Mesendoderm (in vitro differentiated cells): ENCODE measurements around the gene CPNE7.

ENCODE experiments used
- DNase-seq: peaks from one replicate; pipeline ENCODE4 v3.0.0; 2013
- H2AK5ac ChIP-seq: 2 replicates; pipeline ENCODE4 v1.6.1; 2013; ENCODE audit warnings: low read length, inconsistent platforms
- H2BK120ac ChIP-seq: 2 replicates; pipeline ENCODE4 v1.6.1; 2013; ENCODE audit warnings: low read depth, mild to moderate bottlenecking, low read length, moderate library complexity, mixed read lengths
- H2BK15ac ChIP-seq: replicated peaks from 2 replicates; pipeline ENCODE4 v1.6.1; 2013; ENCODE audit warnings: low read depth, mild to moderate bottlenecking, moderate library complexity
- H2BK5ac ChIP-seq: 2 replicates; pipeline ENCODE4 v1.6.1; 2013; ENCODE audit warnings: low read length, inconsistent platforms
- H3K18ac ChIP-seq: 2 replicates; pipeline ENCODE4 v1.6.1; 2013; ENCODE audit warnings: mild to moderate bottlenecking, low read length, mixed read lengths
- H3K23ac ChIP-seq: one replicate; pipeline ENCODE4 v1.6.1; 2013; ENCODE audit warnings: low read length
- H3K27ac ChIP-seq: 2 replicates; pipeline ENCODE4 v1.5.1; 2013; ENCODE audit warnings: low read depth, mild to moderate bottlenecking, inconsistent platforms, low read length, moderate library complexity
- H3K27me3 ChIP-seq: 2 replicates; pipeline ENCODE4 v1.6.1; 2013; ENCODE audit warnings: low read length, control low read depth, mild to moderate bottlenecking, inconsistent platforms; ENCODE audit not compliant: insufficient read depth, poor library complexity
- H3K36me3 ChIP-seq: 2 replicates; pipeline ENCODE4 v1.6.1; 2013; ENCODE audit warnings: low read length, inconsistent platforms; ENCODE audit not compliant: control insufficient read depth, insufficient read depth
- H3K4ac ChIP-seq: one replicate; pipeline ENCODE4 v1.6.1; 2013; ENCODE audit warnings: low read depth, mild to moderate bottlenecking, low read length, moderate library complexity
- H3K4me1 ChIP-seq: 2 replicates; pipeline ENCODE4 v1.6.1; 2013; ENCODE audit warnings: low read depth, low read length, inconsistent platforms; ENCODE audit not compliant: control insufficient read depth
- H3K4me2 ChIP-seq: 2 replicates; pipeline ENCODE4 v1.6.1; 2013; ENCODE audit warnings: low read length
- H3K4me3 ChIP-seq: 2 replicates; pipeline ENCODE4 v1.5.1; 2013; ENCODE audit warnings: mild to moderate bottlenecking, low read length
- H3K56ac ChIP-seq: one replicate; pipeline ENCODE4 v1.6.1; 2013; ENCODE audit warnings: low read length
- H3K79me1 ChIP-seq: 2 replicates; pipeline ENCODE4 v1.6.1; 2013; ENCODE audit warnings: low read length, inconsistent platforms
- H3K79me2 ChIP-seq: 2 replicates; pipeline ENCODE4 v1.6.1; 2013; ENCODE audit warnings: mild to moderate bottlenecking, low read length; ENCODE audit not compliant: control insufficient read depth, insufficient read depth
- H3K9ac ChIP-seq: 2 replicates; pipeline ENCODE4 v1.6.1; 2013; ENCODE audit warnings: low read length, inconsistent platforms
- H4K5ac ChIP-seq: one replicate; pipeline ENCODE4 v1.6.1; 2013; ENCODE audit warnings: low read length
- H4K8ac ChIP-seq: one replicate; pipeline ENCODE4 v1.6.1; 2013; ENCODE audit warnings: low read depth, mild to moderate bottlenecking, control low read depth, low read length, moderate library complexity
- WGBS: extraction: QIAGEN DNeasy Blood & Tissue Kit; methylation state at CpG from one replicate; pipeline ENCODE4 v1.1.7; 2013; ENCODE audit warnings: low lambda C conversion rate, missing lambda C conversion rate; ENCODE audit not compliant: insufficient coverage; ENCODE audit errors: extremely low coverage; 5-methylcytosine and 5-hydroxymethylcytosine counted together

CPNE7 gene

DNA sequence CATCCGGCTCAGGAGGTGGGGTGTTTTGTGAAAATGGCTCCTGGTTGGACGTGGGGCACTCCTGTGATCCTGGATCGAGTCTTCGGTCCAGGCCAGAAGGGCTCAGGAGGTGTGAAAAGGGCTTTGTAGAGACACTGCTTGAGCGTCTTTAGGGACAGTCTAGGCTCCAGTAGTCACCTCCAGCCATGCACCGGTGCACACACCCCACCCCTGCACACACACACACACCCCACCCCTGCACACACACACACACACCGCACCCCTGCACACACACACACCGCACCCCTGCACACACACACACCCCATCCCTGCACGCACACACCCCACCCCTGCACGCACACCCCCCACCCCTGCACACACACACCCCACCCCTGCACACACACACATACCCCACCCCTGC is 62.9 kb downstream of the CPNE7 start:
- H2AK5ac ChIP-seq, result no peak overlapping the region
- no CpG with 5 or more reads among the region's 10 CpGs for WGBS

DNA sequence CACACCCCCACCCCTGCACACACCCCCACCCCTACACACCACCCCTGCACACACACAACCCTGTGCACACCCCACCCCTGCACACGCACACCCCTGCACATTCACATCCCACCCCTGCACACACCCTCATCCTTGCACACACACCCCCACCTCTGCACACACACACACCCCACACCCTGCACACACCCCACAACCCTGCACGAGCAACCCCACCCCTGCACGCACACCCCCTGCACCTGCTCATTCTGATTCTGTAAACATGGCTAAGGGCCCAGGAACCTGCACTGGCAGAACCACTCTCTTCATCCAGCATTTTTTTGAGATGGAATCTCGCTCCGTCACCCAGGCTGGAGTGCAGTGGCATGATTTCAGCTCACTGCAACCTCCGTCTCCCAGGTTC is 63.8 kb downstream of the CPNE7 start:
- no CpG with 5 or more reads among the region's 6 CpGs for WGBS
- DNase-seq, result no peak
- H3K23ac ChIP-seq, result no peak overlapping the region

More for the DNA sequence above, 62.9 kb downstream of the CPNE7 start:
- no peaks in the 10 kb centered on the region for H3K36me3 ChIP-seq
- H3K18ac ChIP-seq, result no peak overlapping the region
- no peak overlapping the region for H3K27ac ChIP-seq
- H2BK5ac ChIP-seq, result no peak overlapping the region
- no peak overlapping the region for H3K56ac ChIP-seq
- no peak overlapping the region for H3K4me2 ChIP-seq
- no peak overlapping the region for H3K23ac ChIP-seq
- no peak overlapping the region for H3K4ac ChIP-seq
- no peak overlapping the region for H4K5ac ChIP-seq
- H2BK15ac ChIP-seq, result no peak overlapping the region
- no peaks in the 10 kb centered on the region for H3K79me1 ChIP-seq
- no peaks in the 10 kb centered on the region for H3K79me2 ChIP-seq
- DNase-seq, result no peak
- H3K27me3 ChIP-seq, result no peaks in the 10 kb centered on the region
- no peak overlapping the region for H3K9ac ChIP-seq
- no peaks in the 10 kb centered on the region for H3K4me1 ChIP-seq
- H3K4me3 ChIP-seq, result no peak overlapping the region
- no peak overlapping the region for H2BK120ac ChIP-seq
- H4K8ac ChIP-seq, result no peak overlapping the region

DNA sequence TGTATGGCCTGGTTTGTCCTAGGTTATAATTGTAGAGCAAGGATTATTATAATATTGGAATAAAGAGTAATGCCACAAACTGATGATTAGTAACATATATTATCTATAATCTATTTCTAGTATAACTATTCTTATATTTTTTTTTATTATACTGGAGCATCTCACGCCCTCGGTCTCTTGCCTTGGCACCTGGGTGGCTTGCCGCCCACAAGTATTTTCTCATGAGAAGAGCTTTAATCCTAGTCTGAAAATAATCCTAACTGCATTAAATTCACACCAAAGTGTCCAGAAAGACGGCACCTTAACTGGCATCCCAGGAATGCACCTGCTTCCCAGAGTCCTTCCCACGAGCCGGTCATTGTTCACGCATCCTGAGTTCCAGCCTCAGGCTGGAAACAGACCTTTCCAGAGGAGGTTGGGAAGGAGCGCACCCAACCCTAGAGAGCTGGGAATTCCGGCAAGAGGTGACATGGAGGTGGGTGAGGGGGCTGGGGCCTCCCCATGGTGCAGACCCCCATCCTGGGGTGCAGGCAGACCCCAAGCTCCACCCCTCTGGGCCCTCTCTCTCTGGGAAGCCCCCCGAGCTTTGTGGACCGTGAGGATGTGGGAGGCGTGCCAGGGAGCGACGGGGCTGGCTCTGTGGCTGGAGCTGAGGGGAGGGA is 66.0 kb downstream of the CPNE7 start:
- WGBS, result no CpG with 5 or more reads among the region's 14 CpGs
- no peak overlapping the region for H3K23ac ChIP-seq
- H3K18ac ChIP-seq, result no peak overlapping the region
- H3K4me3 ChIP-seq, result no peak overlapping the region
- no peaks in the 10 kb centered on the region for H3K4me1 ChIP-seq
- H3K79me2 ChIP-seq, result no peaks in the 10 kb centered on the region
- no peak overlapping the region for H3K4me2 ChIP-seq
- no peak overlapping the region for H4K8ac ChIP-seq
- no peak overlapping the region for H3K9ac ChIP-seq
- H3K4ac ChIP-seq, result no peak overlapping the region
- no peak overlapping the region for H3K56ac ChIP-seq
- H3K79me1 ChIP-seq, result no peaks in the 10 kb centered on the region
- no peak overlapping the region for H2BK120ac ChIP-seq
- no peak for DNase-seq
- no peak overlapping the region for H4K5ac ChIP-seq
- no peaks in the 10 kb centered on the region for H3K27me3 ChIP-seq
- H2AK5ac ChIP-seq, result no peak overlapping the region
- peaks cover 6% of the 10 kb centered on the region for H3K36me3 ChIP-seq
- H2BK5ac ChIP-seq, result no peak overlapping the region
- no peak overlapping the region for H2BK15ac ChIP-seq
- H3K27ac ChIP-seq, result no peak overlapping the region

More for the DNA sequence above, 63.8 kb downstream of the CPNE7 start:
- Histone ChIP-seq H2AK5ac (no peak overlapping the region), H3K79me2 (no peaks in the 10 kb centered on the region), H3K18ac (no peak overlapping the region), H3K27me3 (no peaks in the 10 kb centered on the region), H3K4ac (no peak overlapping the region), H3K27ac (no peak overlapping the region), H4K5ac (no peak overlapping the region), H2BK5ac (no peak overlapping the region), H3K56ac (no peak overlapping the region), H3K4me2 (no peak overlapping the region), H3K36me3 (peaks cover under 1% of the 10 kb centered on the region), H3K4me1 (no peaks in the 10 kb centered on the region), H2BK15ac (no peak overlapping the region), H3K79me1 (no peaks in the 10 kb centered on the region), H3K9ac (no peak overlapping the region), H3K4me3 (no peak overlapping the region), H4K8ac (no peak overlapping the region), H2BK120ac (no peak overlapping the region)

DNA sequence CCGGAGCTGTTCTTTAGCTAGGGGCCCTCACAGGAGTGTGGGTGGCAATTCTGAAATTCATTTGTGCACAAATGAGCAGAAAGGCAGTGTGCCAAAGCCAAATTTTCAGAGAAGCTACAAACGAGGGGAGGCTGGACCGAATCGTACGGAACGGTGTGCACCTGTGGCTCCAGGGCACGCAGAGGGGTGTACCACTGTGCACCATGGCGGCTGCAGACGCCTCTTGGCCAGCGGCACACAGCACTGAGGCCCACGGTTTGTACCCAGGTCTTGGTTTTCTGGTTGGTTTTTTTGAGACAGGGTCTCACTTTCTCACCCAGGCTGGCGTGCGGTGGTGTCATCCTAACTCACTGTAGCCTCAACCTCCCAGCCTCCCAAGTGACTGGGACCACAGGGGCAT is 67.0 kb downstream of the CPNE7 start:
- WGBS, result no CpG with 5 or more reads among the region's 13 CpGs
- no peak overlapping the region for H4K8ac ChIP-seq

DNA sequence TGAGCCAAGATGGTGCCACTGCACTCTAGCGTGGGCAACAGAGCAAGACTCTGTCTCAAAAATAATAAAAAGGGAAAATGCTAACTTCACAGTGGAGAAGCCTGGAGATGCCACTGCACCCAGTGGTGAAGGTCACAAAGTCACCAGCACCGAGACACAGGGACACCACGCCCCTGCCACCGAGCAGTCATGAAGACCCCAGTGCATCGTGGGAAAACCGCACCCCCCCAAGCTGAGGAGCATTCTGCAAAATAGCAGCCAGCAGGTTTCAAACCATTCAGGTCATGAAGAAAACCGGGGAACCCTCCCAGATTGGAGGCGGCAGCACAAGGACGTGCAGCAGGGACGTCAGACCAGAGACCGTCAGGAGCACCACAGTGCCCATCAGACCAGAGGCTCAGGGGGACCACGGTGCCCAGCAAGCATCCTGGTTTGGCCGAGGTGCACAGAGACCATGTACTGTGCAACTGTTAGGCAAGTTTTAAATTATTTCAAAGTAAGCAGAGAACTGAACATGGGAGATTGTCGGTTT is 68.3 kb downstream of the CPNE7 start:
- Histone ChIP-seq H3K36me3 (peaks cover 9% of the 10 kb centered on the region), H3K4me2 (no peak overlapping the region), H4K8ac (no peak overlapping the region), H3K27me3 (no peaks in the 10 kb centered on the region), H3K56ac (no peak overlapping the region), H3K9ac (no peak overlapping the region), H3K4me3 (no peak overlapping the region), H3K4me1 (no peaks in the 10 kb centered on the region), H3K79me2 (no peaks in the 10 kb centered on the region), H3K27ac (no peak overlapping the region), H2BK120ac (no peak overlapping the region), H3K18ac (no peak overlapping the region), H3K4ac (no peak overlapping the region), H2BK5ac (no peak overlapping the region), H2BK15ac (no peak overlapping the region), H4K5ac (no peak overlapping the region), H3K79me1 (no peaks in the 10 kb centered on the region), H3K23ac (no peak overlapping the region), H2AK5ac (no peak overlapping the region)
- no CpG with 5 or more reads among the region's 14 CpGs for WGBS
- DNase-seq, result no peak

More for the DNA sequence above, 67.0 kb downstream of the CPNE7 start:
- no peaks in the 10 kb centered on the region for H3K27me3 ChIP-seq
- no peak overlapping the region for H2BK120ac ChIP-seq
- no peak for DNase-seq
- no peak overlapping the region for H3K9ac ChIP-seq
- H3K27ac ChIP-seq, result no peak overlapping the region
- H2BK5ac ChIP-seq, result no peak overlapping the region
- no peak overlapping the region for H3K23ac ChIP-seq
- H3K4ac ChIP-seq, result no peak overlapping the region
- no peak overlapping the region for H2AK5ac ChIP-seq
- H3K56ac ChIP-seq, result no peak overlapping the region
- peaks cover 9% of the 10 kb centered on the region for H3K36me3 ChIP-seq
- no peaks in the 10 kb centered on the region for H3K79me2 ChIP-seq
- no peak overlapping the region for H3K4me2 ChIP-seq
- no peak overlapping the region for H2BK15ac ChIP-seq
- no peak overlapping the region for H4K5ac ChIP-seq
- no peaks in the 10 kb centered on the region for H3K79me1 ChIP-seq
- no peaks in the 10 kb centered on the region for H3K4me1 ChIP-seq
- no peak overlapping the region for H3K4me3 ChIP-seq
- H3K18ac ChIP-seq, result no peak overlapping the region

DNA sequence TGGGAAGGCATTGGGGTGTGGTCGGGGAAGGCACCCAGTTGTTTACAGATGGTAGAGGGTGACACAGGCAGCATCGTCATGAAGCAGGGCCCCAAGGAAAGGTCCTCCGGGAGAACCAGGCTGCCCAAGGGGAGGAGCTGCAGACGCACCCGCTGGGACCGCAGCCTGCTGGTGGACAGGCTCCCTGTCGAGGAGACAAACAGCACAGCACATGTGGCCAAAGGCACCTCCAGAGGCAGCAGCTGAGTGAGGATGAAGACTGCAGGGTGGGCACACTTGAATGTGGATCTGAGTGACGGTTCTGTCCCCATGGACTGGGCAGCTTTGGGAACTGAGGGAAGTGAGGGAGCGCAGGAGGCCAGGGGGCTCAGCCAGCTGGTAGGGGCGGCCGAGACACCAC is 69.6 kb downstream of the CPNE7 start:
- Histone ChIP-seq H3K27me3 (no peaks in the 10 kb centered on the region), H3K4me3 (no peak overlapping the region), H2BK120ac (no peak overlapping the region), H3K4me2 (no peak overlapping the region), H2BK5ac (no peak overlapping the region), H3K4me1 (no peaks in the 10 kb centered on the region), H3K23ac (no peak overlapping the region), H3K36me3 (peaks cover 9% of the 10 kb centered on the region), H3K4ac (no peak overlapping the region), H3K9ac (no peak overlapping the region), H3K79me1 (no peaks in the 10 kb centered on the region), H4K8ac (no peak overlapping the region), H4K5ac (no peak overlapping the region), H3K18ac (no peak overlapping the region), H3K56ac (no peak overlapping the region), H2AK5ac (no peak overlapping the region), H2BK15ac (no peak overlapping the region), H3K79me2 (no peaks in the 10 kb centered on the region), H3K27ac (no peak overlapping the region)
- WGBS, result no CpG with 5 or more reads among the region's 11 CpGs
- DNase-seq, result no peak
